Inflammatory macrophage treated with lipopolysaccharide for 4 hours (primary cell): ENCODE results near the gene TMA16.
"Not testable (repeated sequence)": the region's sequence is repeated elsewhere in the genome, so short reads cannot be mapped to it uniquely, and the experiment has no call there.

Experiments used
- DNase-seq: peaks from one replicate; pipeline ENCODE4 v3.0.0-alpha.2; 2020

TMA16 gene

DNA sequence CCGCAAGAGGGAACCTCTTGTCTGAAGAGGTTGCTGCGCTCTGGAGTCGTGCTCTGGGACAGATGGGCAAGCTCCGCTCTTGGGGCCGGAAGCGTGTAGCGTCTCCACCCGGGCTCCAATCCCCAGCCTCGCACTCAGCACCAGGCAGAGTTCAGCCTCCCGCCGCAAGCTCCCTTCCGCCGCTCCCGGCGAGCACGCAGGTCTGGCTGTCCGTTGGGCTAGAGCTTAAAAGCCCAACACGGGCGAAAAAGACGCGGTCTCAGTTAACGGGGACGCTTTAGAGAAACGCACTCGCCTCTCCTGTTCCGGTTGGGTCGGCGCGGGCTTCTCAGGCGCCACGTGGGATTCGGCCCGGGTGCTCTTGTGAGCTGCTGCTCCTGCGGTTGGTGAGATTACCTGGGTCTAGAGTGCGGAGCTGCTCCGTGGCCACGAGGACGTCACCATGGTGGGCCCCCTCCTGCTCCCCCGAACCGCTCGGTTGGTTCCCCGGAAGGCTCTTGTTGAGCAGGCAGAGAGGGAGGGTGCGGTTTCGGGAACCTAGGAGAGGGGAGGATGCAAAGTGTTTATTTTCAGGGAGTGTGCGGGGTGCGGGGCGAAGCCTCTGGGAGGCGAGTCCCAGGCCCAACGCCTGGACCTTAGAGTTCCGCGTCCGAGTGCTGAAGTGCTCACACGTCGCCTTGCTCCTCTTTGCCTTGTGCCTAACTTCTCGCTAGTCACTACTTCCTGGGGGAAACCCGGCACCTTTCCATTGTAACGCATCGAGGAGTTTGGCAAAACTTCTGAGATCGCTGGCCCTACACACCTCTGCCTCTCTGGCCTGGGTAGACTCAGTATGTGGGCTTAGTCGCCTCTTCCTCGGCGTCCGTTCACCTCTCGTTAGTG, at the start of gene TMA16:
Gene TMA16, plus strand, starts transcription at position 331 of the 882 bp plus-strand sequence. Its CDS starts 112 bp downstream, at position 443.
- DNase-seq: peak; percentile 90

DNA sequence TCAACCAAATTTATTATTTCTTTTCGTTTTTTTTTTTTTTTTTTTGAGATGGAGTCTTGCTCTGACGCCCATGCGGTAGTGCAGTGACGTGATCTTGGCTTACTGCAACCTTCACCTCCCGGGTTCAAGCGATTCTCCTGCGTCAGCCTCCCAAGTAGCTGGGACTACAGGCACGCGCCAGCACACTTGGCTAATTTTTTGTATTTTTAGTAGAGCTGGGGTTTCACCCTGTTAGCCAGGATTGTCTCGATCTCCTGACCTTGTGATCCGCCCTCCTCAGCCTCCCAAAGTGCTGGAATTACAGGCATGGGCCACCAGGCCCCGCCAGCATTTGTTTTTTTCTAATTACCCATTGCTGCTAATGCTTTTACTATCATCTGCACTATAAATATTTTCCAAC, 47.5 kb upstream of the TMA16 start:
- DNase-seq: not testable (repeated sequence)

DNA sequence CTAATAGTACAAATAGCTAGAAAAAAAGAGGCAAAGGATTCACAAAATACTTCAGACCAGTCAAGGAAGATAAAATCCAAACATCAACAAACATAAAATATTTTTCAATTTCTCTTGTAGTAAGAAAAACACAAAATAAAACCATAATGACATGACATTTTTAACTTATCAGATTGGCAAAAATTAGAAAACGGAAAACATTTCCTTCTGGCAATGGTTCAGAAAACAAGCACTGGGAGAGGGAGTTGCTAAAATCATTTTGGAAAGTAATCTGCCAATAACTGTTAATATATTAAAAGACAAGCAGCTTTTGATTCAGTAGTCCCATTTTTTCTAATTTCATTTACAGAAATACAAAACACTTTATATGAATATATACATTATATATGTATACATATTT, 47.0 kb upstream of the TMA16 start:
- DNase-seq: no peak

DNA sequence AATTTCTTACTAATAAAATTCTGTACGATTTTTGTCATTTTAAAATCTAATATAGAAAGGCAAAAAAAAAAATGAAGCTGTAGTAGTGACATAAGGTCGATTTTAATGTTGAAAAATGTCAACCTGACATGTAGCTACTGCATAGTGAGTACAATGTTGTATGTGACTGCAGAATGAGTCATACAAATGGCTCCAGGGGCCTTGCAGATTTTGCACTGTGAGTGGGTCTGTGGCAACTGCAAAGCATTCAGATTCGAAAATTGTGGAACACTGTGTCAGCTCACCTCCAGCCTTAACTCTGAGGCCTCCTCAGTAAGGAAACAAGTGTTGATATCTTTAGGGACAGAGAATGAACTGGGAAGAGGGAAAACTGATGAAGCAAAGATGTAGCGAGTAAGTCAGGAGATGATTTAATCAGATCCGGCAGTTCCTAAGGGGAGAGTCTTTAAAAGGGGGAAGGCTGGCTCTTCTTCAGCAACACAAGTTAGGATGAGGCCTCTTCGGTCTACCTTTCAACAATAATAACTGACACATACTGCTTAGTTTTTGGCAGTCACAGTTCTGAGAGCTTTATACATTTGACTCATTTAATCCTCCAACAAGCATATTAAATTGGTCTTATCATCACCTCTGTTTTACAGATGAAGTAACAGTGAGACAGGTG, 45.8 kb upstream of the TMA16 start:
- no peak for DNase-seq

DNA sequence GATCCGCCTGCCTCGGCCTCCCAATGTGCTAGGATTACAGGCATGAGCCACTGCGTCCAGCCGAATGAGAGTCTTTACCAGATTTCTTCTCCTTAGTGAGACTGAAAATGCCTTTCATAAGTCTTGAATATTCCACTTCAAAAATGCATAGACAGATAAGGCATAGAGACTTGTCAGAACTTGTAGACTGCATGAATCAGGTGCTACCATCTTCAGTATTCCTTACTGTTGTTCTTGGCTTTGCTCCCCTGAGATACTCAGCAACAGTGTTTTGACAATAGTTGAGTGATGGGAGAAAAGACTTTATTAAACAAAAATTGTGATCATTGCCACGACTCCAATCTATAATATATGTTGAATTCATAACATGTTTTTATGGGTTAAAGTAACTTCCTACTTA, 31.9 kb upstream of the TMA16 start:
- no peak for DNase-seq

DNA sequence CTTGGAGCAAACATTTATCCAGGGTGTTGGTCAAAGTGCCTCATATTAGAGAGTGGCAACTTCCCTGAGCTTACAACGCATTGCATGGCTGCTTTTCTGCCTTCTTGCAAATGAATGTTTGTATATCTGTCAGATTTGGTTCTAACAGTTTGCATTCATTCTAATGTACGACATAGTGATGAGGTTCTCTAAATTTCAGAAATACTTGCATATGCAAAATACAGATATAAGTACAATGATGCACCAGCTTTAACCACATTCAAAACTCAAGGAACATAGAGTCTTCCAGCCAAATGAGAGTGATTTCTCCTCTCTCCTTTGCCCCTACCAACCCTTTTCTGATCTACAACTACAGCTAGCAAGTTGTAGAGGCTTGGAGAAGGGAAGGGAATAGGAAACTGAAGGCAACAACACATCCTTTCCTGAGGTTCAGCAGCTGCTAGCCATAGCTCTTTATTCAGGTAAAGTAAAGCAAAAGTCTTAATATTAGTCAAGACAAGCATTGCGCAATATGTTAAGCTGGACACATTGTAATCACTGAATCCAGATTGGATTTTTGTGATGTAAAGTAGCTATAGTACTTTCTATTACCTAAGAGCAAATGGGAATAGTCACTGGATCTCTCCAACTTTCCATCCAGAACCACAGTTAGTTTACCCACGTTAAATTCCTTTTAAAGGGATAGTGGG, 27.3 kb upstream of the TMA16 start:
- DNase-seq: no peak

DNA sequence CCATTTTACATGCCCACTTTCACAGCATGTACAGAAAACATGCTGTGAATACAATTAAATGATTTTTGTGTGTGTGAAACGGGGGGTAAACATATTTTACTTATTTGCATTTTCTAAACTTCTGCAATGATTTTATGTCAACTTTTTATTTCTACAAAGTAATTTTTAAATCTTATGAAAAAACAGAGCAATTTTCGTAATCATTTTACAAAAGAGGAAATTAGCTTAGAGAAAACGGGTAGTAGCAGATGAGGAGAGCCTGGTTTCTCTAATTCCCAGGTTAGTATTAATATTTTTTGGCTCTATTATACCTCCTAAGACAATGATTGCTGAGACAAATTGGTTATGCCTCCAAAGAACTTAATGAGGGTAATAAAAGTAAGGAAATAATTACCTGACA, 24.1 kb upstream of the TMA16 start:
- DNase-seq: peak; percentile 35

DNA sequence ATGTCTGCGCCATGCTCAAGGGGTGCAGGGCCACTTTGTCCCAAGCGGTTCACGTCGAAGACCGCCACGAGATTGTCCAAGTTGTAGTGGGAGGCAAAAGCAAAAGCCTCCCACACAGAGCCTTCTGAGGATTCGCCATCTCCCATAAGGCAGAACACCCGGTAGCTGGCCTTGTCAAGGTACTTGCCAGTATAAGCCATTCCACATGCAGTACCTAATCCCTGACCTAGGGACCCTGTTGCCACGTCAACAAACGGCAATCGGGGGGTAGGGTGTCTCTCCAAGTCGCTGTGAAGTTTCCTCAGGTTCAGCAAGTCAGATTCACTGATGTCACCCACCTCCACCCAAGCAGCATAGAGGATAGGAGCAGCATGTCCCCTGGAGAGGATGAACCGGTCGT, 21.4 kb upstream of the TMA16 start:
- DNase-seq: no peak

DNA sequence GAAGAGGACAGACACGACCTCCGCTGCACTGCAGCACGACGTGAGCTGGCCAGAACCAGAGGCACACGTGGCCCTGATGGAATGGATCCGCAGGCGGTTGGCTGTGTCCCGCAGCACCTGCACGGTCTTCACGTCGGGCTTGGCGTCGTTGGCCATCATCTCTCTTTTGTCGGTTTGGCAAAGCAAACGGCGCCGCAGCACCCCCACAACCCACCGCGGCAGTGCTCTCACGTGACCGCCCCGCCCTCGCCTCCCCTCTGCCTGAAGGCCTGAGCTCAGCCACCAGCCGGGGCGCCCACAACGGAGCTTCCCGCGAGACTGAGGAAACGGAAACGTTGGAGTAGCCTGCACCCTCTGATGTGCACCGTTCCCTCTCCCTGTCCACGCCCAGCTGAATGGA, 20.9 kb upstream of the TMA16 start, which contains the start of gene TKTL2:
Gene TKTL2, minus strand, starts transcription at position 179 of the 400 bp plus-strand sequence. Its CDS starts 20 bp downstream, at position 159.
- no peak for DNase-seq

DNA sequence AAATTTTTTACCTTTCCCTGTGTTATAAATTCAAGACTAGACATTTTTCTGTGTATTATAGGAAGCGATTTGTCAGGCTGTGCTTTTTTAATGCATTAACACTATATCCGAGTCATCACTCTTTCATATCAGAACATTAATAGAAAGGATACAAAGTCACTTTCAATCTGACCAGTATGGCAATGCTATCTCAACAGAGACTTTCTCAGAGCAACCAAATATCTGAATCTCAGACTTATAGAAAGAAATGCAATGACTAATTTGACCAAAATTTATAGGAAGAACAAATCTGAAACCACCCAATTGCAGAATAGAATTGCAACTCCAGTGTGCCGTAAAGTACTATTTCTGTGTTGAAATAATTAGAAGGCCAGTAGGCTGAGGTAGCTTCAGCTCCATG, 20.5 kb upstream of the TMA16 start:
- DNase-seq: peak; percentile 5

DNA sequence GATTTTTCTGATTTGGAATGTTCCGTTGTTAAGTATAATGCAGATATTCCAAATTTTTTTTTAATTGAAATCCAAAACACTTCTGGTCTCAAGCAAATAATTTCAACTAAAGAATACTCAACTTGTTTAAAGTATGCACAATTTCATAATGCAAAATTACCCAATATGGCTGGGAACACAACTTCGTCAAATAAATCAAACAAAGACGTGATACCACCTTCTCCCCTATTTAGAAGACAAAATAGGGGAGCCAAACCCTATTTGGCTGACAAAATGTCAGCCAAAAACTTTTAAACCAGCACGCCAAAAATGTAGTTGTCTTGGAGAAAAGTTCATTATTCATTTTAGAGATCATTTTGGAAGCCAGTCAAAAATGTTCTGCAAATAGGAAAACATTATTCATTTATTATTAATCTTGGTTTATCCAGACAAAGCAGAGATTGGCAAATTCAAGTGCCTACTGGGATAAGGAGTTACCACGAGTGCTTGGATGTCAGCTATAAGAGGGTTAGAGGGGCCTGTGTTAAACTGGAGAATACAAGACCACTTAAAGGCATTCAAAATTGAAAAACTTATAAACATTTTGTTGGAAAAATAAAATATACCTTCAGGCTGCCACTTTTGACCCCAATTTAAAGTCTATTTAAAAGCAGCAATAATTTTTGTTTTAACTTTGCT, 17.6 kb upstream of the TMA16 start:
- DNase-seq: no peak

DNA sequence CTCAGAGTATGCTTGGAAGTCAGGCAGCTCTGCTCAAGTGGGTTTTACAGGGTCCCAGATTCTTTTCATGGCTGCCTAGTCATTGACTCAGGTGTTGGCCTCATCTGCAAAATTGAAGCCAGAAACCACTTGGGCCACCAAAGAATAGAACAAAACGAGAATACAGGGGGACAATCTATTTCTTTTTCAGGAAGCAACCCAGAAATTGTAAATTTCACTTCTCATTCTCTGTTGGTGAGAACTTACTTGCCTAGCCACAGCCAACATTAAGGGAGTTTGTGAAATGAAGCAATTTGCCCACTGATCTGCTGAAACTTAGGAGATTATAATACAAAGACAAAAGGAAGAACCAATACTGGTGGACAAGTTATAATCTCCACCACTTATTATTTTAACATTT, 12.3 kb upstream of the TMA16 start:
- DNase-seq: peak; percentile 82

DNA sequence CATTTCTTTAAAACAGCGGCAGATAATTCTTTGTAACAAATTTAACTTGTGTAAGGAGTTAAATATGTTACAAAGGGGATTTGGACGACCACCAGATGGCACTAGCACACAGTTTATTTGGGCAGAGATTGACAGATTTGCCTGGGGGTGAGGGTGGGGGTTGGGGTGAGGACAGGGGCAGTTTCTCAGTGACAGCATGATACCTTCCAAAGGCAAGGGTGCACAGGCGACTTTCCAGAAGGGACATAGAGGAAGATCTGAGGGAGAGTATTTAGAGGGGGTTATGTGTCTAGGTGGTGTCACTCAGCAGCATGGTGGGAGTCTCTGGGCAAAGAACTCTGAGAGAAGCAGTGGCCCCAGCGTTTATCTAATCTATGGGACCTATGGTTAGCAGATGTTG, 9.6 kb upstream of the TMA16 start:
- peak; percentile 53 for DNase-seq

DNA sequence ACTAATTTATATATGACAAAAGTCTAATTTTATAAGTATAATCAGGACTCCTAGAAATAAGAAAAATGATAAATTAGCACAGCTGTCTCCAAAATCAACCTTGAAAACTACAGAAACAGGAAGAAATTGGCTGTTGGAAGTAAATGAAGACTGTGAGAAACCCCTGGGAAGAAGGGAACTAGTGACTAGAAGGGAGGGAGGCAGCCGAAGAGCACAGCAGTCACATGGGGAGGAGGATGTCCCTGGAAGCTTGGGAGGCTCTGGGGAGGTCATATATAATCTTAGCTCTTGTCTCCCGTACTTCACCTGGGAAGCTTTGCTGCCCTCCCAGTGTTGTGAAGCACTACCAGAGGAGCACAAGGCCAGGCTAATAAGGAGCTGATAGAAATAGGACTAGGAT, 8.9 kb upstream of the TMA16 start:
- peak; percentile 18 for DNase-seq

DNA sequence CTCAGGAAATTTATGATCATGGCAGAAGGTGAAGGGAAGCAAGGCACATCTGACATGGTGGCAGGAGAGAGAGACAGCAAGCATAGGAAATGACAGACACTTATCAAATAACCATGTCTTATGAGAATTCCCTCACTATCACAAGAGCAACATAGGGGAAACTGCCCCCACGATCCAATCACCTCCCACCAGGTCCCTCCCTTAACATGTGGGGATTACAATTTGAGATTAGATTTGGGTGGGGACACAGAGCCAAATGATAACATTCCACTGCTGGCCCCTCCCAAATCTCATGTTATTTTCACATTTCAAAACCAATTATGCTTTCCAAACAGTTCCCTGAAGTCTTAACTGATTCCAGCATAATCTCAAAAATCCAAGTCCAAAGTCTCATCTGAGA, 8.2 kb upstream of the TMA16 start:
- no peak for DNase-seq

DNA sequence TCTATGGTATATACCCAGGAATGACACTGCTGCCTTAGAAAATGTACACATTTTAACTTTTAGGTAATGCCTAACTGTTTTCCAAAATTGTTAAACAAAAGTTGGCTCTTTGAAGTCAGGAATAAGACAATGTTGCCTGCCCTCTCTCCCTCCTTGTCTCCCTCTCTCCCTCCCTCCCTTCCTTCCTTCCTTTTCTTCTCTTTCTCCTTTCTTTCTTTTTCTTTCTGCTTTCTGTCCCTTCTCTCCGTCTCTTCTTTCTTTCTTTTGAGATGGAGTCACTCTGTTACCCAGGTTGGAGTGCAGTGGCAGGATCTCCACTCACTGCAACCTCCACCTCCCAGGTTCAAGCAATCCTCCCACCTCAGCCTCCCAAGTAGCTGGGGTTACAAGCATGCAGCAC, 4.6 kb upstream of the TMA16 start:
- no peak for DNase-seq

DNA sequence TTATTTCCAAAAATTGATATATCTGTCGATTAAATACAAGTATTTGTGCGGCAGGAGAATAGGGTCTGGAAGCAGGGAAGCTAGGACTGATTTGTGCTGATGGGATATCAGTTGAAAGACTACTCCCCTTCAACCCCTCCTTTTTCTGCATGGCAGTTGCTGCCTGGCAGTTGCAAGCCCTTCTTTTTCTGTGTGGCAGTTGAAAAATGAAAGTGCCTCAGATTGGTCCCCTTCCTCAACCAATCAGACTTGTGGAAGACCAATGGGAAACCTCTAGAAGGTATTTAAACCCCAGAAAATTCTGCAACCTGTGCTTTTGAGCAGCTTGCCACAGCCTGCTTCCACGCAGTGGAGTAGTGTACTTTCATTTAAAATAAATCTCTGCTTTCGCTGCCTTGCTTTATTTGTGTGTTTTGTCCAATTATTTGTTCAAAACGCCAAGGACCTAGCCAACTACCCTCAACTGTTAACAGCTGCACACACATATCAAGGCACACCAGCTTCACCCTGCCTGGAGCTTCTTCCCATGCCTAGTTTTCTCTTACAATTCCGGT, 1.5 kb upstream of the TMA16 start:
- peak; percentile 18 for DNase-seq

DNA sequence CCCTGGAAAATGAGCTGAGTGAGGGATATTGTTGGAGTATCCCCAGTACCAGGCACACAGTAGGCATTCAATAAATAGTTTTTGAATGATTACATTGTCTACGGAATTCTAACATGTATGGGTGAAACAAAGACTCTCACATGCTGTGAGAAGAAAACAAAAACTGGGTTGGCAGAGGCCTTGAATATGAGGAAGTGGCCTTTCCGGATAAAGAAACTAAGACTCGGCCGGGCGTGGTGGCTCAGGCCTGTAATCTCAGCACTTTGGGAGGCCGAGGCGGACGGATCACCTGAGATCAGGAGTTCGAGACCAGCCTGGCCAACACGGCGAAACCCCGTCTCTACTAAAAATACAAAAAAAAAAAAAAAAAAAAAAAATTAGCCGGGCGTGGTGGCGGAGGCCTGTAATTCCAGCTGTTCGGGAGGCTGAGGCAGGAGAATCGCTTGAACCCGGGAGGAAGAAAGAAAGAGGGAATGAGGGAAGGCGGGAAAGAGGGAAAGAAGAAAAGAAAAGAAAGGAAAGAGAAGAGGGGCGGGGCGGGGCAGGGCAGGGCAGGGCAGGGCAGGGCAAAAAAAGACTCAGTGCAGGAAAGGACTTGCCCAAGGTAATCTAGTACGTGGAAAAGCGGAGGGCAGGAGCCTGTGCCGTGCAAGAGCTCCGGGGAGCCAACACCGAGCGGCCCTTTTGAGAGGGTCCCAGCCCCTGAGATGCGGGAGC, 689 bp upstream of the TMA16 start:
- DNase-seq: peak; percentile 82

DNA sequence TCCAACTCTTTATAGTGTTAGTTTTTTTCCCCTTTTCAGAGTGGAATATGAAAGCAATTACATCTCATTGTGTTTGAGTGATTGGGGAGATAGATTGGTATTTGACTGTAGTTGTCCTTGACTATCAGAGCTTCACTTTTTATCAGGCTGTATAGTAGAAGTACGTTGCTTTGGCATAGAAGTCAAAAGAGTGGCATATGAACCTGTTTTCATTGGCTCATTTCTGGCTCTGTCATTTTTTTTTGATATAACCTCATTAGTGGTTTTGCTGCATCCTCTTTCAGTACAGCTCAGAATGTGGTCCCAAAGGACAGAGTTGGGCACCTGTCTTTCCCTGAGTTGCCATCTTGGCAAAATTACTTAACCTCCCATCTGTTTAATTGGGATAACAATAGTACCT, 1.4 kb downstream of the TMA16 start:
- no peak for DNase-seq

DNA sequence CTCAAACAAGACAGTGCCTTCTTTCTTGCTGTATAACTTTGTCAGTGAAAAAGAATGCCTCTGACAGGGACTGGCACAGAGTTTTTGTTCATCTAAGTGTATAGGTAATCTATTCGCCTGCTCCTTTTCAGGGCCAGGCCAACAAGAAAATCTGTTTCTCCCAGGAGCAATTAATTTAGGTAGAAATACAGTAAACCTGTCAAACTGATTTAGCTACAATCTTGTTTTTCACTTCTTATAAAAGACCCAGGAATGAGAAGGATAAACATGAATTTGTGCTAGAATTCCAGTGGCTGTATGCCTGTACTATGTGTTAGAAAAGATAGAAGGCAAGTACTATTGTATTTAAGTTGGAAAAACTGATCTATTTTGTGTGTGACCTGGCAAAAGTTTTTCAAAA, 6.1 kb downstream of the TMA16 start:
- no peak for DNase-seq

DNA sequence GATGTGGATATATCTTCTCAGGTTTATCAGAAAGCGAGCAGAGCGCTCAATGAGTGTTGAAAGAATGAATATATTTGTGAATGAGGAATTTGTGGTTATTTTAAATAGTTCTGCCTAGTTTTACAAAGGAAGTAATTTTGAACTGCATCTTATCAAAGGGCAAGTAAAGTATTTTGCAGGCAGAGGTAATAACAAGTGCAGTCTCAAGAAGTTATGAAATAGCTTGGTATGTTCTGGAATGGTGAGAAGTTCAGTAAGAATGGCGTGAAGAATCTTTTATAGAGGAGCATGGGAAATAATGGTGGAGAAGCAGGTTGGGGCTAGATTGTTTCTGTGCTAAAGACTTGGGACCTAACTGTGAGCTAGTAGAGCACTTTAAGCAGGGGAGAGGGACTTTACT, 10.9 kb downstream of the TMA16 start:
- DNase-seq: no peak

DNA sequence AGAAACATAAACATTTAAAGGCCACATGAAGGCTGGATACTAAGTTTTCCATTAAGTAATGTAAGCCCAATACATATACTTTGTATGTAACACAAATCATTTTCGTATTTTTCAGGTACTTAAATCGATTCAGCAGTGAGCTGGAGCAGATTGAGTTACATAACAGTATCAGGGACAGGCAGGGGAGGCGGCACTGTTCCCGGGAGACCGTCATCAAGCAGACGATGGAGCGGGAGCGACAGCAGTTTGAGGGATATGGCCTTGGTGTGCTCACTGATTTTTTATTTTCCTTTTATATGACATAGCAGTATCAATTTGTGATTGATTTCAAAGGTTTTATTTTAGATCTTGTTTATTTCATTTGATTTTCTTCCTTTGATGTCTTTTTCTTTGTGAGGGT, 20.7 kb downstream of the TMA16 start:
- no peak for DNase-seq
